GM23248 (cell line): ENCODE measurements around the gene IFT52. TPM values are rescaled to one million over a fixed set of nuclear protein-coding genes. Genes with fewer than 3 reads are reported as not detected.
"Not testable (repeated sequence)": the region's sequence is repeated elsewhere in the genome, so short reads cannot be mapped to it uniquely, and the experiment has no call there.

ENCODE experiments used
- DNase-seq: peaks from one replicate; pipeline ENCODE4 v3.0.0-alpha.2; 2015
- H2AFZ ChIP-seq: fragments of 200-600 bp; sonication (generic); 2 replicates; pipeline ENCODE4 v1.6.1; 2016; ENCODE audit warnings: antibody characterized with exemption
- H3F3A ChIP-seq: fragments of 200-600 bp; sonication (generic); 2 replicates; pipeline ENCODE4 v1.6.1; 2016; ENCODE audit warnings: mild to moderate bottlenecking, antibody characterized with exemption, mixed run types; ENCODE audit not compliant: insufficient read depth
- H3K27ac ChIP-seq: fragments of 200-600 bp; sonication (generic); 2 replicates; pipeline ENCODE4 v1.5.1; 2016; ENCODE audit warnings: mild to moderate bottlenecking
- H3K27me3 ChIP-seq: fragments of 200-600 bp; sonication (generic); replicated peaks from 2 replicates; pipeline ENCODE4 v1.6.1; 2016; ENCODE audit warnings: mild to moderate bottlenecking; ENCODE audit not compliant: insufficient read depth
- H3K36me3 ChIP-seq: fragments of 200-600 bp; sonication (generic); 2 replicates; pipeline ENCODE4 v1.6.1; 2016; ENCODE audit warnings: low read depth, mild to moderate bottlenecking
- H3K4me1 ChIP-seq: fragments of 200-600 bp; sonication (generic); 2 replicates; pipeline ENCODE4 v1.6.1; 2016; ENCODE audit warnings: mild to moderate bottlenecking; ENCODE audit not compliant: insufficient read depth
- H3K4me2 ChIP-seq: fragments of 200-600 bp; sonication (generic); one replicate; pipeline ENCODE4 v1.6.1; 2016; ENCODE audit warnings: mild to moderate bottlenecking; ENCODE audit not compliant: unreplicated experiment
- H3K4me3 ChIP-seq: fragments of 200-600 bp; sonication (generic); 2 replicates; pipeline ENCODE4 v1.5.1; 2016; ENCODE audit warnings: mild to moderate bottlenecking
- H3K79me2 ChIP-seq: fragments of 200-600 bp; sonication (generic); 2 replicates; pipeline ENCODE4 v1.6.1; 2016; ENCODE audit warnings: mild to moderate bottlenecking; ENCODE audit not compliant: insufficient read depth
- H3K9ac ChIP-seq: fragments of 200-600 bp; sonication (generic); 2 replicates; pipeline ENCODE4 v1.6.1; 2016; ENCODE audit warnings: mild to moderate bottlenecking
- H3K9me2 ChIP-seq: fragments of 200-600 bp; sonication (generic); 2 replicates; pipeline ENCODE4 v1.6.1; 2016; ENCODE audit warnings: mixed run types, mild to moderate bottlenecking, moderate library complexity; ENCODE audit not compliant: insufficient read depth
- H3K9me3 ChIP-seq: fragments of 200-600 bp; sonication (generic); one replicate; pipeline ENCODE4 v1.6.1; 2017; ENCODE audit warnings: low read depth
- H4K20me1 ChIP-seq: fragments of 200-600 bp; sonication (generic); 2 replicates; pipeline ENCODE4 v1.6.0; 2016; ENCODE audit not compliant: insufficient read depth
- EZH2 ChIP-seq: fragments of 200-600 bp; sonication (generic); IDR thresholded peaks from 2 replicates; pipeline ENCODE4 v1.6.1; 2018; ENCODE audit warnings: antibody characterized with exemption, mild to moderate bottlenecking; ENCODE audit not compliant: insufficient read depth, poor library complexity, severe bottlenecking
- EZH2phosphoT487 ChIP-seq: fragments of 200-600 bp; sonication (generic); IDR thresholded peaks from 2 replicates; pipeline ENCODE4 v1.6.1; 2018; ENCODE audit warnings: antibody characterized with exemption, moderate library complexity, mild to moderate bottlenecking, low read depth; ENCODE audit not compliant: insufficient read depth
- WGBS, 2 experiments: methylation state at CpG; one replicate each; pipeline ENCODE4 v1.1.6; 2015 to 2017; ENCODE audit warnings: low lambda C conversion rate in 2 of 2, low coverage in 1 of 2; ENCODE audit errors: missing lambda C conversion rate in 2 of 2; 5-methylcytosine and 5-hydroxymethylcytosine counted together
- in situ Hi-C: fragments of 300-500 bp; cut with MboI; formaldehyde crosslinking; loops from 2 replicates; pipeline ENCODE4 v1.15.0; 2020
- polyA plus RNA-seq: library from polyadenylated mRNA; unstranded; fragments of >200 nt; fragmentation: Nextera tagmentation; extraction: Ambion mirVana; gene quantifications from 2 replicates; pipeline ENCODE4 v1.2.1, GENCODE V29; 2016
- total RNA-seq: library from RNA; depleted of rRNA; stranded (reverse); fragments of >200 nt; shearing (Covaris generic); gene quantifications from 2 replicates; pipeline ENCODE4 v1.2.3, GENCODE V29; 2014

IFT52 gene
- total and polyA plus RNA-seq, 2 experiments from 2014 or later, result 40.2 to 51.7 TPM

DNA sequence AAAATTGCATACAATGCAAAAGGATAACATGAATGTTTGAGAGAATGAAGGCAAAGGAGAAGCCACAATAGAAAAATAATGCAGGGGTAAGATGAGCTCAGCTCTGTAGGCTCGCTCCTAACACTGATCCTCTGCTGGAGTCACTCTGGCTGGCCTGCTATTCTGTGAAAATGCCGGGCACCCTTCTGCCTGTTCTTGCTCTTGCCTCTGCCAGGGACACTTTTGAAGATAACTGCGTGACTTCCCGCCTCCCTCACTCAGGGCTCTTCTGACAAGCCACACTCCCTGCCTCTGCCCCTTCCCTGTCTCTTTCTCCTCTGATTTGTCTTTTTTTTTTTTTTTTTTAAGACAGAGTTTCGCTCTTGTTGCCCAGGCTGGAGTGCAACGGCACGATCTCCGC is 40.9 kb downstream of the IFT52 start:
- Histone ChIP-seq H3F3A (no peaks in the 10 kb centered on the region), H3K36me3 (peaks cover 12% of the 10 kb centered on the region; the same call in 1 of the 2 replicates), H3K4me3 (no peak overlapping the region), H3K9me3 (no peaks in the 10 kb centered on the region), H4K20me1 (no peaks in the 10 kb centered on the region), H3K9ac (no peak overlapping the region), H3K4me2 (no peak overlapping the region), H3K9me2 (no peaks in the 10 kb centered on the region), H2AFZ (no peak overlapping the region), H3K79me2 (no peaks in the 10 kb centered on the region), H3K27me3 (no peaks in the 10 kb centered on the region), H3K27ac (no peak overlapping the region), H3K4me1 (no peaks in the 10 kb centered on the region)
- 89 to 94% methylated on average over 7 to 8 of the region's 8 CpGs for WGBS, 2 experiments
- in situ Hi-C loops, result no loop called here
- TF ChIP-seq EZH2 (no peak), EZH2phosphoT487 (no peak)
- DNase-seq, result no peak

GRCh38 chr20:43636429-43636828 is 45.7 kb downstream of the IFT52 start:
- Histone ChIP-seq H3K27me3 (no peaks in the 10 kb centered on the region), H3K4me2 (no peak overlapping the region), H3K79me2 (no peaks in the 10 kb centered on the region), H2AFZ (no peak overlapping the region), H3K9me2 (no peaks in the 10 kb centered on the region), H3K36me3 (peaks cover 30% of the 10 kb centered on the region), H4K20me1 (no peaks in the 10 kb centered on the region), H3K4me3 (no peak overlapping the region), H3K9me3 (no peaks in the 10 kb centered on the region), H3K9ac (no peak overlapping the region), H3F3A (no peaks in the 10 kb centered on the region), H3K27ac (no peak overlapping the region), H3K4me1 (no peaks in the 10 kb centered on the region)
- TF ChIP-seq EZH2phosphoT487 (no peak), EZH2 (no peak)
- no peak for DNase-seq
- WGBS, 2 experiments, result 95 to 99% methylated on average over 2 of the region's 2 CpGs
- in situ Hi-C loops, result no loop called here

DNA sequence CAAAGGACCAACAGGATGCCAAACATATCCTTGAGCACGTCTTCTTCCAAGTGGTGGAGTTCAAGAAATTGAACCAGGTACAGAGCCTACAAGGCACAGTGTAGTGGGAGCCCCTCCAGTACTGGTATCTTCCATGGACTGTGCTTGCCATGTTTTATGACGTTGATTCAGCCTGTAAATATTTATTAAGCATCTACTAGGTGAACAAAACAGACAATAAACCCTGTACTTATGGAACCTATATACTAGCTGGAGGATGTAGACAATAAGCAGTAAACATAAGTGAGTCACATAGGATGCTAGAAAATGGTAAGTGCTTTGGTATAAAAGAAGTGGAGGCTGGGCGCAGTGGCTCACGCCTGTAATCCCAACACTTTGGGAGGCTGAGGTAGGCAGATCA is 51.8 kb downstream of the IFT52 start:
- no peak overlapping the region for H2AFZ ChIP-seq
- H3K27ac ChIP-seq, result no peak overlapping the region
- peaks cover 21% of the 10 kb centered on the region for H3K36me3 ChIP-seq
- WGBS, 2 experiments, result 98 to 100% methylated on average over 4 of the region's 4 CpGs
- no peaks in the 10 kb centered on the region for H3K9me3 ChIP-seq
- no peaks in the 10 kb centered on the region for H3K79me2 ChIP-seq
- H3K9me2 ChIP-seq, result no peaks in the 10 kb centered on the region
- H3F3A ChIP-seq, result no peaks in the 10 kb centered on the region
- H3K4me1 ChIP-seq, result no peaks in the 10 kb centered on the region
- no peak overlapping the region for H3K4me2 ChIP-seq
- H4K20me1 ChIP-seq, result no peaks in the 10 kb centered on the region
- in situ Hi-C loops, result no loop called here
- no peak overlapping the region for H3K9ac ChIP-seq
- no peak overlapping the region for H3K4me3 ChIP-seq
- TF ChIP-seq EZH2phosphoT487 (no peak), EZH2 (no peak)
- no peaks in the 10 kb centered on the region for H3K27me3 ChIP-seq
- DNase-seq, result no peak

DNA sequence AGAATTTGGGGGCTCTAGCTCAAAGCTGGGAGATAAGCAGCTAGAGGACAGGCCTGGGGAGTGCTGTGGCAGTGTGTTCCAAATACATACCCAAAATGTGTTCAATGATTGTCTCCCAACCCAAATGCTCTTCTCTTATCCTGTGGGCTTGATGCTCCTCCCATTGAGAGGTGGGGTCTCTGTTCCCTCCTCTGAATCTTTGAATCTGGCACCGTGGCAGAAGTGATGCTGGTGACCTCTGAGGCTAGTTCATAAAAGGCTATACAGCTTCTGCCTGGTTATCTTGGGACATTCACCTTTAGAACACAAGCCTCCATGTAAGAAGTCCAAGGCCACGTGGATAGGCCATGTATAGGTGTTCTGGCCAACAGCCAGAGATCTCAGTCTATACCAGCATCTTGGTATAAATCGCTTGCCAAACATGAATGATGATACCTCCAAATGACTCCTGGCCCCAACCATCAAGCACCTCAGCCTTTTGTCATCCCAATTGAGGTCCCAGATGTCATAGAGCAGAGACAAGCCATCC is 60.3 kb downstream of the IFT52 start:
- 76 to 77% methylated on average over 3 of the region's 3 CpGs for WGBS, 2 experiments
- H4K20me1 ChIP-seq, result no peaks in the 10 kb centered on the region
- no peak overlapping the region for H3K4me2 ChIP-seq
- no peak overlapping the region for H2AFZ ChIP-seq
- in situ Hi-C loops, result no loop called here
- H3K9ac ChIP-seq, result no peak overlapping the region
- no peaks in the 10 kb centered on the region for H3K9me3 ChIP-seq
- H3K4me3 ChIP-seq, result no peak overlapping the region
- H3F3A ChIP-seq, result no peaks in the 10 kb centered on the region
- H3K9me2 ChIP-seq, result no peaks in the 10 kb centered on the region
- no peaks in the 10 kb centered on the region for H3K79me2 ChIP-seq
- no peak overlapping the region for H3K27ac ChIP-seq
- H3K4me1 ChIP-seq, result no peaks in the 10 kb centered on the region
- no peak for DNase-seq
- TF ChIP-seq EZH2phosphoT487 (no peak), EZH2 (no peak)
- H3K27me3 ChIP-seq, result no peaks in the 10 kb centered on the region
- H3K36me3 ChIP-seq, result peaks cover 11% of the 10 kb centered on the region

GRCh38 chr20:43651650-43652184 is 61.0 kb downstream of the IFT52 start:
- WGBS, 2 experiments, result 94 to 97% methylated on average over 10 of the region's 10 CpGs
- H3K9me3 ChIP-seq, H3K4me2 ChIP-seq, H4K20me1 ChIP-seq, H3K9me2 ChIP-seq, DNase-seq, H2AFZ ChIP-seq, H3K9ac ChIP-seq, H3K36me3 ChIP-seq, H3F3A ChIP-seq, H3K4me3 ChIP-seq, H3K27ac ChIP-seq, H3K79me2 ChIP-seq, H3K4me1 ChIP-seq, H3K27me3 ChIP-seq, in situ Hi-C loops: not testable (repeated sequence)
